ENCODE measurements around the gene KIAA1755.

KIAA1755 gene

DNA sequence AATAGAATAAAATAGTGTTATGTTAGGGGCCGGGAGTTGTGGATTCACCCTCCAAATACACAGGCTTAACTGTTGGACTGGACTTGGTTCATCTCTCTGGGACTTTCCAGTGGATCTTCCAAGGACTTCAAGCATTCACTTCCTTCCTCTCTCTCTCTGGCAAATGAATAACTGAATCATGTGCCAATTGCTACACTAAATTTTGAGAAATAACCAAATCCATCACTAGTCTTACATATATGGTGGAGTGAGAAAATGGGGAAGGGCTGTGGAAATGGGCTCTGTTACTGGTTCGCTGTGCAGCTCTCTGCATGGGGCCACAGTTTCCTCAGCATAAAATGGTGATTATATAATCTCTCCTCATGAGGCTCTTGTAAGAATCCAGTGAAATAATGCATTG, 6.8 kb upstream of the KIAA1755 start:
- H3K79me2 ChIP-seq (ENCODE audit: control insufficient read depth, insufficient read depth, low read length), result no peaks in the 10 kb centered on the region
- H3K18ac ChIP-seq (ENCODE audit: low read length), result no peak overlapping the region
- no peak overlapping the region for H3K4ac ChIP-seq (ENCODE audit: low read depth, low read length)
- H3K4me1 ChIP-seq (ENCODE audit: control insufficient read depth, low read depth, low read length), result no peaks in the 10 kb centered on the region
- H3K79me1 ChIP-seq (ENCODE audit: low read length), result no peaks in the 10 kb centered on the region
- no peak overlapping the region for H2BK120ac ChIP-seq (ENCODE audit: low read depth, low read length)
- H3K27ac ChIP-seq (ENCODE audit: low read depth, low read length), result no peak overlapping the region
- no peak overlapping the region for H3K9ac ChIP-seq (ENCODE audit: low read length)
- no peak overlapping the region for H2AK5ac ChIP-seq (ENCODE audit: low read length)
- no peaks in the 10 kb centered on the region for H3K27me3 ChIP-seq (ENCODE audit: insufficient read depth, low read length, poor library complexity)
- H2BK15ac ChIP-seq (replicated peaks; ENCODE audit: low read depth), result no peak overlapping the region
- H3K56ac ChIP-seq (ENCODE audit: low read length), result no peak overlapping the region
- no peak overlapping the region for H4K8ac ChIP-seq (ENCODE audit: low read depth, low read length)
- WGBS (ENCODE audit: extremely low coverage, insufficient coverage, low lambda C conversion rate), result no CpG with 5 or more reads among the region's 2 CpGs
- no peak overlapping the region for H2BK5ac ChIP-seq (ENCODE audit: low read length)
- no peak overlapping the region for H3K23ac ChIP-seq (ENCODE audit: low read length)
- no peak overlapping the region for H3K4me2 ChIP-seq (ENCODE audit: low read length)
- DNase-seq, result no peak
- no peak overlapping the region for H4K5ac ChIP-seq (ENCODE audit: low read length)
- H3K36me3 ChIP-seq (ENCODE audit: control insufficient read depth, insufficient read depth, low read length), result no peaks in the 10 kb centered on the region
- no peak overlapping the region for H3K4me3 ChIP-seq (ENCODE audit: low read length)

DNA sequence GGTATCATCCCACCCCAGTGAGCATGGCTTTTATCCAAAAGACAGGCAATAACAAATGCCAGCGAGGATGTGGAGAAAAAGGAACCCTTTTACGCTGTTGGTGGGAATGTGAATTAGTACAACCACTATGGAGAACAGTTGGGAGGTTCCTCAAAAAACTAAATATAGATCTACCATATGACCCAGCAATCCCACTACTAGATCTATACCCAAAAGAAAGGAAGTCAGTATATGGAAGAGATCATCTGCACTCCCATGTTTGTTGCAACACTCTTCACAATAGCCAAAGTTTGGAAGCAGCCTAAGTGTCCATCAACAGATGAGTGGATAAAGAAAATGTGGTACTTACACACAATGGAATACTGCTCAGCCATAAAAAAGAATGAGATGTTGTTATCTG, 5.9 kb upstream of the KIAA1755 start:
- no CpG with 5 or more reads among the region's 2 CpGs for WGBS (ENCODE audit: extremely low coverage, insufficient coverage, low lambda C conversion rate)
- no peak overlapping the region for H3K4me3 ChIP-seq (ENCODE audit: low read length)
- H3K9ac ChIP-seq (ENCODE audit: low read length), result no peak overlapping the region
- no peak overlapping the region for H3K4me2 ChIP-seq (ENCODE audit: low read length)
- H4K8ac ChIP-seq (ENCODE audit: low read depth, low read length), result no peak overlapping the region
- H3K18ac ChIP-seq (ENCODE audit: low read length), result no peak overlapping the region
- H3K23ac ChIP-seq (ENCODE audit: low read length), result no peak overlapping the region
- no peak overlapping the region for H4K5ac ChIP-seq (ENCODE audit: low read length)
- DNase-seq, result no peak
- H3K79me1 ChIP-seq (ENCODE audit: low read length), result no peaks in the 10 kb centered on the region
- H3K27ac ChIP-seq (ENCODE audit: low read depth, low read length), result no peak overlapping the region
- H3K4me1 ChIP-seq (ENCODE audit: control insufficient read depth, low read depth, low read length), result no peaks in the 10 kb centered on the region
- H3K27me3 ChIP-seq (ENCODE audit: insufficient read depth, low read length, poor library complexity), result no peaks in the 10 kb centered on the region
- H2BK5ac ChIP-seq (ENCODE audit: low read length), result no peak overlapping the region
- H3K79me2 ChIP-seq (ENCODE audit: control insufficient read depth, insufficient read depth, low read length), result no peaks in the 10 kb centered on the region
- H2BK120ac ChIP-seq (ENCODE audit: low read depth, low read length), result no peak overlapping the region
- no peaks in the 10 kb centered on the region for H3K36me3 ChIP-seq (ENCODE audit: control insufficient read depth, insufficient read depth, low read length)
- no peak overlapping the region for H3K4ac ChIP-seq (ENCODE audit: low read depth, low read length)
- H2AK5ac ChIP-seq (ENCODE audit: low read length), result no peak overlapping the region
- H3K56ac ChIP-seq (ENCODE audit: low read length), result no peak overlapping the region
- no peak overlapping the region for H2BK15ac ChIP-seq (replicated peaks; ENCODE audit: low read depth)

DNA sequence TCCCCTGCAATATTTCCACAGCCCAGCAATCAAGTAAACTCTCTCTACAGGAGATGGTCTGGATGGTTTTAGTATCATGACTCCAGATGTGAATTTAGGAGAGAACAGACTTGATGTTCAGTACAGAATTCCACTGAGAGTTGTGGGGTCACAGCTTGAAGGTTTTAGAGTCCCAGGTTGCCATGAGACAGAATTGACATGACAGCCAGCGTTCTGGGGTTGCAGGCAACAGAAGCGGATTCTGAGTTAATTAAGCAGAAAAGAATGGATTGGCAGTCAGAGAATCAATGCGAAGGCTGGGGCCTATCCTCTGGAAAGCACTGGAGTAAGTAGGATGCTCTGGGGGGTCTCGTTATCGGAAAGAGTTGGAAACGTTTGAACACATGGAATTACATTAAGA, 2.4 kb upstream of the KIAA1755 start:
- H3K9ac ChIP-seq (ENCODE audit: low read length), result no peak overlapping the region
- H3K27me3 ChIP-seq (ENCODE audit: insufficient read depth, low read length, poor library complexity), result no peaks in the 10 kb centered on the region
- H3K4me1 ChIP-seq (ENCODE audit: control insufficient read depth, low read depth, low read length), result no peaks in the 10 kb centered on the region
- H2BK5ac ChIP-seq (ENCODE audit: low read length), result no peak overlapping the region
- no peak overlapping the region for H3K4me2 ChIP-seq (ENCODE audit: low read length)
- H3K56ac ChIP-seq (ENCODE audit: low read length), result no peak overlapping the region
- no peaks in the 10 kb centered on the region for H3K79me2 ChIP-seq (ENCODE audit: control insufficient read depth, insufficient read depth, low read length)
- H3K23ac ChIP-seq (ENCODE audit: low read length), result no peak overlapping the region
- no peak overlapping the region for H4K8ac ChIP-seq (ENCODE audit: low read depth, low read length)
- no peak overlapping the region for H2AK5ac ChIP-seq (ENCODE audit: low read length)
- DNase-seq, result no peak
- no peaks in the 10 kb centered on the region for H3K79me1 ChIP-seq (ENCODE audit: low read length)
- H4K5ac ChIP-seq (ENCODE audit: low read length), result no peak overlapping the region
- H3K4me3 ChIP-seq (ENCODE audit: low read length), result no peak overlapping the region
- H2BK120ac ChIP-seq (ENCODE audit: low read depth, low read length), result no peak overlapping the region
- no peak overlapping the region for H2BK15ac ChIP-seq (replicated peaks; ENCODE audit: low read depth)
- H3K4ac ChIP-seq (ENCODE audit: low read depth, low read length), result no peak overlapping the region
- H3K27ac ChIP-seq (ENCODE audit: low read depth, low read length), result no peak overlapping the region
- no CpG with 5 or more reads among the region's 6 CpGs for WGBS (ENCODE audit: extremely low coverage, insufficient coverage, low lambda C conversion rate)
- H3K18ac ChIP-seq (ENCODE audit: low read length), result no peak overlapping the region
- no peaks in the 10 kb centered on the region for H3K36me3 ChIP-seq (ENCODE audit: control insufficient read depth, insufficient read depth, low read length)

DNA sequence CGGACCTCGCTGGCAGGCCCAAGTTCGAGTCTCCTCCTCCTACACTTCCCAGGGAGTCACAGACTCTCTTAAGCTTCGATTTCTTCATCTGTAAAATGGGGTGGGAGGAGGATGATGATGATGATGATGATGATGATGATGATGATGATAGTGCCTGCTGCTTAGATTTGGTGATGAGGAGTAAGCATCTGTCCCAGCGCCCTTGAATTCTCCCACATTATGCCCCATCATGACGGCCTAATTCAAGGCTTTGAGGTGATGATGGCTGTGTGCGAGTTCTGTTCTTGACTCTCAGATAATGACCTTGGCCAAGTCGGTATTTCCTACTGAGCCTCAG, 487 bp upstream of the KIAA1755 start:
- H3K18ac ChIP-seq (ENCODE audit: low read length), result no peak overlapping the region
- no peak overlapping the region for H2BK5ac ChIP-seq (ENCODE audit: low read length)
- no peak overlapping the region for H3K56ac ChIP-seq (ENCODE audit: low read length)
- no peak overlapping the region for H2AK5ac ChIP-seq (ENCODE audit: low read length)
- H3K27me3 ChIP-seq (ENCODE audit: insufficient read depth, low read length, poor library complexity), result no peaks in the 10 kb centered on the region
- H4K5ac ChIP-seq (ENCODE audit: low read length), result no peak overlapping the region
- H2BK15ac ChIP-seq (replicated peaks; ENCODE audit: low read depth), result no peak overlapping the region
- no peak overlapping the region for H3K27ac ChIP-seq (ENCODE audit: low read depth, low read length)
- H2BK120ac ChIP-seq (ENCODE audit: low read depth, low read length), result no peak overlapping the region
- no peak overlapping the region for H3K4me2 ChIP-seq (ENCODE audit: low read length)
- no peaks in the 10 kb centered on the region for H3K79me2 ChIP-seq (ENCODE audit: control insufficient read depth, insufficient read depth, low read length)
- no peak for DNase-seq
- H3K9ac ChIP-seq (ENCODE audit: low read length), result no peak overlapping the region
- no CpG with 5 or more reads among the region's 8 CpGs for WGBS (ENCODE audit: extremely low coverage, insufficient coverage, low lambda C conversion rate)
- no peak overlapping the region for H3K4ac ChIP-seq (ENCODE audit: low read depth, low read length)
- H3K23ac ChIP-seq (ENCODE audit: low read length), result no peak overlapping the region
- no peak overlapping the region for H4K8ac ChIP-seq (ENCODE audit: low read depth, low read length)
- H3K79me1 ChIP-seq (ENCODE audit: low read length), result no peaks in the 10 kb centered on the region
- H3K4me3 ChIP-seq (ENCODE audit: low read length), result no peak overlapping the region
- H3K4me1 ChIP-seq (ENCODE audit: control insufficient read depth, low read depth, low read length), result no peaks in the 10 kb centered on the region
- no peaks in the 10 kb centered on the region for H3K36me3 ChIP-seq (ENCODE audit: control insufficient read depth, insufficient read depth, low read length)

DNA sequence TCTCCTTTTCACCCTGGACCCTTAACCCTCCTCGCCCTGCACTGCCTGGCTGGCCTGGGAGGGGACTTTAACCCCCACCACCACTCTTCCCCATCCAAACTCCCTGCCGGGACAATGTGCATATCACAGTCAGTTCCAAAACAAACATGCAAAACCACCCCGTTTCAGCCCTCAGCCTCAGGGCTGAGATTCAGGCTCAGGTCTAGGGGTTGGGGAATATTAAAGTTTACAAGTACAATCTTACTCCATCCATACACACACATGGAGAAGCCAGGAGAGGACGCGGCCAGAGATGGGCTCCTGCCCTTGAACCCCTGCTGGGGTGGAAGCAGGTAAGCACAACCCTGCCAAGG, 534 bp downstream of the KIAA1755 start:
- no peak overlapping the region for H3K4me3 ChIP-seq (ENCODE audit: low read length)
- no peak overlapping the region for H4K8ac ChIP-seq (ENCODE audit: low read depth, low read length)
- H3K4ac ChIP-seq (ENCODE audit: low read depth, low read length), result no peak overlapping the region
- no peak overlapping the region for H3K56ac ChIP-seq (ENCODE audit: low read length)
- no peaks in the 10 kb centered on the region for H3K79me2 ChIP-seq (ENCODE audit: control insufficient read depth, insufficient read depth, low read length)
- no peaks in the 10 kb centered on the region for H3K27me3 ChIP-seq (ENCODE audit: insufficient read depth, low read length, poor library complexity)
- no peaks in the 10 kb centered on the region for H3K36me3 ChIP-seq (ENCODE audit: control insufficient read depth, insufficient read depth, low read length)
- no peak overlapping the region for H2BK120ac ChIP-seq (ENCODE audit: low read depth, low read length)
- no peak overlapping the region for H2BK5ac ChIP-seq (ENCODE audit: low read length)
- H3K9ac ChIP-seq (ENCODE audit: low read length), result no peak overlapping the region
- no peaks in the 10 kb centered on the region for H3K79me1 ChIP-seq (ENCODE audit: low read length)
- no peak overlapping the region for H2BK15ac ChIP-seq (replicated peaks; ENCODE audit: low read depth)
- peak overlapping the region; percentile 44 for H3K4me2 ChIP-seq (ENCODE audit: low read length)
- no peaks in the 10 kb centered on the region for H3K4me1 ChIP-seq (ENCODE audit: control insufficient read depth, low read depth, low read length)
- DNase-seq, result no peak
- H2AK5ac ChIP-seq (ENCODE audit: low read length), result no peak overlapping the region
- no peak overlapping the region for H4K5ac ChIP-seq (ENCODE audit: low read length)
- no peak overlapping the region for H3K23ac ChIP-seq (ENCODE audit: low read length)
- no peak overlapping the region for H3K27ac ChIP-seq (ENCODE audit: low read depth, low read length)
- no peak overlapping the region for H3K18ac ChIP-seq (ENCODE audit: low read length)
- WGBS (ENCODE audit: extremely low coverage, insufficient coverage, low lambda C conversion rate), result no CpG with 5 or more reads among the region's 5 CpGs

DNA sequence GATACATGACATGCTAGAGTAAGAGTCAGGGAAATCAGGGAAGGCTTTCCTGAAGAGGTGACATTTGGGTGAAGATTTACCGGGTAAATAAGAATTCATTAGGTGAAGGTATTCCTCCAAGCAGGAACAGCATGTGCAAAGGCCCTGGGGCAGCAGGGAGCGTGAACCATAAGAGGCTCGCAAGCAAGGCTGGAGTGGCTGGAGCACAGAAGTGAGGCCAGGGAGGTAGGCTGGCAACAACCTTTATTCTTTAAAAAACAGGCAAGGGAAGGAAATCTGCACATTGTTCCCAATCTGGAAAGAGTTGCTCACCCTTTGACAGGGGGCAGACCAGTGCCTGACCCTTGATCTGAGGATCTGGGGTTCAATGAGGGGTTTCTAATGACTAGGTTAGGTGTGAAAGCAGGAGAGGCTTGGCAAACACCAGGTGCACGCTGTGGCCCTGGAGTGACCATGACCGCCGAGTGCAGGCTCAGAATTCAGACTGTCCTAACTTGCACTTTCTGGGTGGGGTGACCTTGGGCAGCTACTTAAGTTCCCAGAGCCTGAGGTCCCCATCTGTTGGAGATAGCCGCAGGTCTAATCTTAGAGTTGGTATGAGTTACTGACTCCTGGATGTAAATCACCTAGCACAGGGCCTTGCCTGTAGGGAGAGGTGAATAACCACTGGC, 1.9 kb downstream of the KIAA1755 start:
- H3K4me2 ChIP-seq (ENCODE audit: low read length), result no peak overlapping the region
- no CpG with 5 or more reads among the region's 7 CpGs for WGBS (ENCODE audit: extremely low coverage, insufficient coverage, low lambda C conversion rate)
- DNase-seq, result no peak

More for the DNA sequence above, 1.9 kb downstream of the KIAA1755 start:
- no peak overlapping the region for H2BK5ac ChIP-seq (ENCODE audit: low read length)
- H3K9ac ChIP-seq (ENCODE audit: low read length), result no peak overlapping the region
- H2BK15ac ChIP-seq (replicated peaks; ENCODE audit: low read depth), result no peak overlapping the region
- H3K4me1 ChIP-seq (ENCODE audit: control insufficient read depth, low read depth, low read length), result no peaks in the 10 kb centered on the region
- no peaks in the 10 kb centered on the region for H3K36me3 ChIP-seq (ENCODE audit: control insufficient read depth, insufficient read depth, low read length)
- H3K4me3 ChIP-seq (ENCODE audit: low read length), result no peak overlapping the region
- no peak overlapping the region for H2AK5ac ChIP-seq (ENCODE audit: low read length)
- H3K27me3 ChIP-seq (ENCODE audit: insufficient read depth, low read length, poor library complexity), result no peaks in the 10 kb centered on the region
- H3K27ac ChIP-seq (ENCODE audit: low read depth, low read length), result no peak overlapping the region
- no peak overlapping the region for H3K56ac ChIP-seq (ENCODE audit: low read length)
- no peak overlapping the region for H4K8ac ChIP-seq (ENCODE audit: low read depth, low read length)
- H4K5ac ChIP-seq (ENCODE audit: low read length), result no peak overlapping the region
- no peak overlapping the region for H3K4ac ChIP-seq (ENCODE audit: low read depth, low read length)
- H3K79me1 ChIP-seq (ENCODE audit: low read length), result no peaks in the 10 kb centered on the region
- H3K18ac ChIP-seq (ENCODE audit: low read length), result no peak overlapping the region
- no peak overlapping the region for H3K23ac ChIP-seq (ENCODE audit: low read length)
- H2BK120ac ChIP-seq (ENCODE audit: low read depth, low read length), result no peak overlapping the region
- H3K79me2 ChIP-seq (ENCODE audit: control insufficient read depth, insufficient read depth, low read length), result no peaks in the 10 kb centered on the region
